Prostate gland (tissue), 2 donors: ENCODE results near the gene NFU1. TPM values are rescaled to one million over a fixed set of nuclear protein-coding genes. Genes with fewer than 3 reads are reported as not detected.

Experiments
- DNase-seq: peaks from one replicate; pipeline ENCODE4 v3.0.0-alpha.2; 2019; ENCODE audit warnings: low spot score
- H3K27ac ChIP-seq, 2 donors: fragments of 200-600 bp; sonication (generic); 2 replicates each; pipeline ENCODE4 v1.5.1; 2017 to 2019
- H3K27me3 ChIP-seq: fragments of 200-600 bp; sonication (generic); replicated peaks from 2 replicates; pipeline ENCODE4 v1.5.1; 2019; ENCODE audit not compliant: insufficient read depth
- H3K36me3 ChIP-seq, 2 donors: fragments of 200-600 bp; sonication (generic); 1 replicate in 1 of 2; 2 replicates in 1 of 2; pipeline versions ENCODE4 v1.5.1 to v1.8.1; 2017 to 2019
- H3K4me1 ChIP-seq: fragments of 200-600 bp; sonication (generic); replicated peaks from 2 replicates; pipeline ENCODE4 v1.5.1; 2019
- H3K4me3 ChIP-seq, 2 donors: fragments of 200-600 bp; sonication (generic); 2 replicates each; pipeline ENCODE4 v1.5.1; 2017 to 2019
- H3K9me3 ChIP-seq: fragments of 200-600 bp; sonication (generic); 2 replicates; pipeline ENCODE4 v1.5.1; 2017
- CTCF ChIP-seq, 4 experiments: fragments of 200-600 bp in 2 of 4; fragments of 450-650 bp in 2 of 4; sonication (generic) in 2 of 4; IDR thresholded peaks; 1 replicate in 3 of 4; 2 replicates in 1 of 4; pipeline ENCODE4 v1.5.1; 2016 to 2019; ENCODE audit warnings: antibody characterized with exemption in 4 of 4, mild to moderate bottlenecking in 2 of 4, moderate library complexity in 2 of 4
- POLR2A ChIP-seq: fragments of 450-650 bp; IDR thresholded peaks from one replicate; pipeline ENCODE4 v1.6.1; 2016; ENCODE audit warnings: antibody characterized with exemption, mild to moderate bottlenecking
- POLR2AphosphoS5 ChIP-seq: sonication (generic); formaldehyde crosslinking; IDR thresholded peaks from one replicate; pipeline ENCODE4 v1.6.1; 2017; ENCODE audit warnings: antibody characterized with exemption
- WGBS: methylation state at CpG from one replicate; pipeline ENCODE4 v1.1.5; 2018; 5-methylcytosine and 5-hydroxymethylcytosine counted together
- intact Hi-C: fragments of 100-400 bp; cut with DNase I; formaldehyde crosslinking; loops from one replicate; pipeline ENCODE4 v1.14.2; 2022
- total RNA-seq, 2 donors: library from RNA; depleted of rRNA; stranded (reverse); fragments of >200 nt; gene quantifications; one replicate each; pipeline ENCODE4 v1.1.0, GENCODE V29; 2016

Gene NFU1
- total RNA-seq, 2 donors from 2014 or later = 33.4 to 42.0 TPM

DNA sequence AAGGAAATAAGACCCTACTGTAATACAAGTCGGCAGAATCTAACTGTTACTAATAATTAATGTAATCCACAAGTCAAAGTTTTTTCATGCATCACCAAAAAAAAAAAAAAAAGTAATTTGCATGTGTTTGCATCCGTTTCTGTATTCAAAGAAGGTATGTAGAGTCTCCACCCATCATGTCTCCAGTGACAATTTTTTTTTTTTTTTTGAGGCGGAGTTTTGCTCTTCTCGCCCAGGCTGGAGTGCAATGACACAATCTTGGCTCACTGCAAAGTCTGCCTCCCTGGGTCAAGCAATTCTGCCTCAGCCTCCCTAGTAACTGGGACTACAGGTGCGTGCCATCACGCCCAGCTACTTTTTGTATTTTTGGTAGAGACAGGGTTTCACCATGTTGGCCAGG is 24.2 kb upstream of the NFU1 start:
- no peaks in the 10 kb centered on the region for H3K36me3 ChIP-seq
- H3K27ac ChIP-seq = no peak overlapping the region
- DNase-seq = no peak
- peaks cover 5% of the 10 kb centered on the region for H3K4me1 ChIP-seq
- no peaks in the 10 kb centered on the region for H3K27me3 ChIP-seq
- WGBS = 99% methylated on average over 6 of the region's 6 CpGs
- no peaks in the 10 kb centered on the region for H3K9me3 ChIP-seq
- no peak overlapping the region for H3K4me3 ChIP-seq
- TF ChIP-seq POLR2AphosphoS5 = no peak
- no peak for TF ChIP-seq POLR2A
- no peak for TF ChIP-seq CTCF (IDR thresholded peaks at IDR 0.05)
- intact Hi-C loops = no loop called here

DNA sequence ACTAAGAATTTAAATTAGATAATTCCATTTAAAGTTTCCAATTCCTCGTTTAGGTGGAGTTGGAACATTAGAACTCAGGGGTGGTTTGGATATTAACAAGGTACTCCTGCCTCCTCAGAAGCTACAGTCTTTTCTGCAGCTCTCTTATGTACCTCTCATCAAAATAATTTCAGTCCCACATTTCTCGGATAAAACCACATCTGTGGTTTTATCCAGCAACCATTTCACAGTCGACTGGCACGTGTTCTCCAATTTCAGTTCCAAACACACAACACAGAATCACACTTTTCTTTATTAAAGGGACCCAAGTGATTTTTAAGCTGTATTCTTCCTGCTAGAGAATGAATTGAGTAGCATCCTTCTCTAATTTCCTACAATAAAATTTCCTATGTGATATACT is 22.7 kb upstream of the NFU1 start:
- no peak for DNase-seq
- Histone ChIP-seq H3K36me3 (no peaks in the 10 kb centered on the region), H3K9me3 (no peaks in the 10 kb centered on the region), H3K27me3 (no peaks in the 10 kb centered on the region), H3K27ac (no peak overlapping the region), H3K4me3 (no peak overlapping the region), H3K4me1 (peaks cover 5% of the 10 kb centered on the region)
- intact Hi-C loops = no loop called here
- TF ChIP-seq POLR2AphosphoS5 (no peak), CTCF (IDR thresholded peaks at IDR 0.05) (no peak), POLR2A (no peak)
- WGBS = 83% methylated on average over 4 of the region's 4 CpGs

DNA sequence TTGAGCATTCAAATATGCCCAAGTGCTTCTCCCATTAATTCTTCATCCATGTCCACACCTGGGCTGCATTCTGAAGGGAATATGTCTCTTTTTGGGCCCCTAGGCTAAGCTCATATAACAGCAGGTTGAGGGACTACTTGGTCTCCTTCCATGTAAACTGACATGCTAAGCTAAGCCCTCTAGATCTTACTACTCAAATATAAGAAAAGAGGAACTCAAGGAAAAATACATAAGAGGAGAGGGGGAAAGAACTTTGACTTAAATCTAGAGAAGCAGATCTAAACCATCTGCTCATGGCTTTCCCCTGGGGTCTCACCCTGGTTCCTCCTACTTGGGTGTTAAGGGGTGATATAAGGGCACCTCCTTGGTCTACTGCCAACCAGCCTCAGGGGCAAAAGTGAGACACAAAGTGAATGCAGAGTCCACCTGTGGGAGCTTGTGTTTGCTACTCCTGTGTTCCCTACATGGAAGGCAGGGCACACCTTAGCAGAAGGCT is 19.8 kb upstream of the NFU1 start:
- Histone ChIP-seq H3K4me1 (peaks cover 5% of the 10 kb centered on the region), H3K27me3 (no peaks in the 10 kb centered on the region), H3K27ac (peak overlapping the region in 1 of 2 donors; percentile 67), H3K9me3 (no peaks in the 10 kb centered on the region), H3K4me3 (no peak overlapping the region), H3K36me3 (no peaks in the 10 kb centered on the region)
- intact Hi-C loops = no loop called here
- TF ChIP-seq CTCF (IDR thresholded peaks at IDR 0.05) (no peak), POLR2AphosphoS5 (no peak), POLR2A (no peak)
- no peak for DNase-seq

- no peak for DNase-seq
- WGBS = 95% methylated on average over 7 of the region's 7 CpGs
- H3K4me3 ChIP-seq = no peak overlapping the region
- no peak for TF ChIP-seq CTCF (IDR thresholded peaks at IDR 0.05)
- no peak for TF ChIP-seq POLR2A
- TF ChIP-seq POLR2AphosphoS5 = no peak
- H3K4me1 ChIP-seq = peaks cover 5% of the 10 kb centered on the region
- H3K27ac ChIP-seq = peak overlapping the region in 1 of 2 donors; percentile 67
- H3K9me3 ChIP-seq = no peaks in the 10 kb centered on the region
- intact Hi-C loops = no loop called here
- no peaks in the 10 kb centered on the region for H3K36me3 ChIP-seq
- H3K27me3 ChIP-seq = no peaks in the 10 kb centered on the region
Measured at GRCh38 chr2:69456154-69456553, 18.9 kb upstream of the NFU1 start.

DNA sequence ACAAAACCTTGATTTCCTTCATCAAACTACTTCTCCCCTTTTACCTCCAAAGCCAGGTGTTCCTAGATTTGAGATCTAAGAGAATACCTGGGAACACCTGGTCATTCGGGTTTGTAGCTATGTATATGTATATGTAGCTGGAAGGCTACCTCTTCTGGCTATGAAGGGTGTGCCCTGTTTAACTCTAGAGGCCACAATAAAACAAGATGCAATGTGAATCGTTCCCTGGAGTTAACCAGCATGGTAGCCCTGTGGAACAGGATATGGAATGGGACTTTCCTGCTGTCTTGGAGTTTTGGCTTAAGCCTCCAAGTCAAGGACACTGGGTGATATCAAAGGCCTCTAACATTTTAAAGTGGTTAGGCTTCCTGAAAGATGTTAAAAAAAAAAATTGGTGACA is 17.7 kb upstream of the NFU1 start:
- Histone ChIP-seq H3K4me3 (no peak overlapping the region), H3K27ac (no peak overlapping the region), H3K36me3 (no peaks in the 10 kb centered on the region), H3K27me3 (no peaks in the 10 kb centered on the region), H3K9me3 (no peaks in the 10 kb centered on the region), H3K4me1 (peaks cover 5% of the 10 kb centered on the region)
- intact Hi-C loops = no loop called here
- WGBS = 94% methylated on average over 2 of the region's 2 CpGs
- no peak for DNase-seq
- no peak for TF ChIP-seq CTCF (IDR thresholded peaks at IDR 0.05)
- TF ChIP-seq POLR2A = no peak
- TF ChIP-seq POLR2AphosphoS5 = no peak
